HAP-1 (cell line): ENCODE results near the gene GRM8.

ENCODE experiments used
- DNase-seq, 2 experiments: peaks; one replicate each; pipeline ENCODE4 v3.0.0-alpha.2; 2016 to 2020; ENCODE audit warnings: low spot score in 2 of 2
- H3K27me3 ChIP-seq: fragments of 250-450 bp; sonication (Bioruptor Pico); 2 replicates; pipeline ENCODE4 v1.5.1; 2020; ENCODE audit warnings: low read depth, mild to moderate bottlenecking, moderate library complexity
- H3K36me3 ChIP-seq: fragments of 250-450 bp; sonication (Bioruptor Pico); replicated peaks from 2 replicates; pipeline ENCODE4 v1.5.1; 2020; ENCODE audit warnings: mild to moderate bottlenecking
- H3K4me1 ChIP-seq: fragments of 250-450 bp; sonication (Bioruptor Pico); 2 replicates; pipeline ENCODE4 v1.5.1; 2020; ENCODE audit warnings: mild to moderate bottlenecking
- H3K4me3 ChIP-seq: fragments of 250-450 bp; sonication (Bioruptor Pico); 2 replicates; pipeline ENCODE4 v1.5.1; 2020; ENCODE audit warnings: mild to moderate bottlenecking, moderate library complexity
- H3K9me3 ChIP-seq: fragments of 250-450 bp; sonication (Bioruptor Pico); 2 replicates; pipeline ENCODE4 v1.5.1; 2020; ENCODE audit warnings: mild to moderate bottlenecking, moderate library complexity
- in situ Hi-C: fragments of 300-500 bp; cut with MboI; formaldehyde crosslinking; loops from 3 replicates; pipeline ENCODE4 v1.14.3; 2020; ENCODE audit warnings: low sequenced_read_pairs, inconsistent platforms, mixed read lengths

The GRM8 gene

GRCh38 chr7:127252778-127253280 lies at the start of gene GRM8:
Gene GRM8 (minus strand): TSS chr7:127252941.
- peaks cover 23% of the 10 kb centered on the region for H3K27me3 ChIP-seq
- in situ Hi-C loops = loop anchor here (25.0 kb wide), 1 partner anchor 441 kb away; no protein-coding TSS in a partner anchor
- H3K9me3 ChIP-seq = no peaks in the 10 kb centered on the region
- DNase-seq = peak; percentile 78 to 86
- H3K4me1 ChIP-seq = no peaks in the 10 kb centered on the region
- H3K4me3 ChIP-seq = peak within 1 kb of the TSS; percentile 62
- H3K36me3 ChIP-seq = no peaks in the 10 kb centered on the region

- in situ Hi-C loops = no loop called here
- Histone ChIP-seq H3K4me1 (no peaks in the 10 kb centered on the region), H3K9me3 (no peaks in the 10 kb centered on the region), H3K27me3 (0 out of 2 replicates have a peak, but pooled peaks cover 5% of the 10 kb centered on the region), H3K4me3 (no peak overlapping the region), H3K36me3 (no peaks in the 10 kb centered on the region)
- no peak for DNase-seq
Measured at GRCh38 chr7:127290801-127291361, 38.1 kb upstream of the GRM8 start.

- H3K27me3 ChIP-seq = 0 out of 2 replicates have a peak, but pooled peaks cover 5% of the 10 kb centered on the region
- H3K4me1 ChIP-seq = no peaks in the 10 kb centered on the region
- no peaks in the 10 kb centered on the region for H3K9me3 ChIP-seq
- H3K4me3 ChIP-seq = no peak overlapping the region
- H3K36me3 ChIP-seq = no peaks in the 10 kb centered on the region
- no peak for DNase-seq
- in situ Hi-C loops = no loop called here
Measured at GRCh38 chr7:127290116-127290655, 37.4 kb upstream of the GRM8 start.

- H3K36me3 ChIP-seq = no peaks in the 10 kb centered on the region
- in situ Hi-C loops = no loop called here
- DNase-seq = no peak
- H3K4me3 ChIP-seq = no peak overlapping the region
- 0 out of 2 replicates have a peak, but pooled peaks cover 2% of the 10 kb centered on the region for H3K27me3 ChIP-seq
- no peaks in the 10 kb centered on the region for H3K9me3 ChIP-seq
- H3K4me1 ChIP-seq = no peaks in the 10 kb centered on the region
Measured at GRCh38 chr7:127287133-127287532, 34.4 kb upstream of the GRM8 start.

GRCh38 chr7:127270093-127270492 lies 17.4 kb upstream of the GRM8 start:
- H3K27me3 ChIP-seq = peaks cover 22% of the 10 kb centered on the region
- H3K4me1 ChIP-seq = no peaks in the 10 kb centered on the region
- no peak overlapping the region for H3K4me3 ChIP-seq
- in situ Hi-C loops = loop anchor here (25.0 kb wide), 1 partner anchor 458 kb away; no protein-coding TSS in a partner anchor
- no peaks in the 10 kb centered on the region for H3K9me3 ChIP-seq
- H3K36me3 ChIP-seq = no peaks in the 10 kb centered on the region
- DNase-seq = no peak

- Histone ChIP-seq H3K9me3 (no peaks in the 10 kb centered on the region), H3K4me1 (no peaks in the 10 kb centered on the region), H3K4me3 (no peak overlapping the region), H3K27me3 (peaks cover 40% of the 10 kb centered on the region), H3K36me3 (no peaks in the 10 kb centered on the region)
- in situ Hi-C loops = loop anchor here (25.0 kb wide), 1 partner anchor 454 kb away; no protein-coding TSS in a partner anchor
- DNase-seq = no peak
Measured at GRCh38 chr7:127266047-127266446, 13.3 kb upstream of the GRM8 start.

GRCh38 chr7:127264219-127264618 lies 11.5 kb upstream of the GRM8 start:
- Histone ChIP-seq H3K27me3 (peaks cover 40% of the 10 kb centered on the region), H3K9me3 (no peaks in the 10 kb centered on the region)
- in situ Hi-C loops = loop anchor here (25.0 kb wide), 1 partner anchor 452 kb away; no protein-coding TSS in a partner anchor

GRCh38 chr7:127258111-127258510 lies 5.4 kb upstream of the GRM8 start:
- H3K27me3 ChIP-seq = peaks cover 18% of the 10 kb centered on the region
- H3K4me1 ChIP-seq = no peaks in the 10 kb centered on the region
- H3K9me3 ChIP-seq = no peaks in the 10 kb centered on the region
- no peaks in the 10 kb centered on the region for H3K36me3 ChIP-seq
- no peak for DNase-seq
- in situ Hi-C loops = loop anchor here (25.0 kb wide), 1 partner anchor 446 kb away; no protein-coding TSS in a partner anchor
- no peak overlapping the region for H3K4me3 ChIP-seq

More at GRCh38 chr7:127264219-127264618, 11.5 kb upstream of the GRM8 start:
- Histone ChIP-seq H3K36me3 (no peaks in the 10 kb centered on the region), H3K4me3 (no peak overlapping the region), H3K4me1 (no peaks in the 10 kb centered on the region)
- DNase-seq = no peak

- Histone ChIP-seq H3K4me1 (no peaks in the 10 kb centered on the region), H3K36me3 (no peaks in the 10 kb centered on the region), H3K4me3 (no peak overlapping the region), H3K9me3 (no peaks in the 10 kb centered on the region), H3K27me3 (peaks cover 16% of the 10 kb centered on the region)
- DNase-seq = no peak
- in situ Hi-C loops = loop anchor here (25.0 kb wide), 1 partner anchor 445 kb away; no protein-coding TSS in a partner anchor
Measured at GRCh38 chr7:127257086-127257485, 4.3 kb upstream of the GRM8 start.

- H3K4me1 ChIP-seq = no peaks in the 10 kb centered on the region
- in situ Hi-C loops = loop anchor here (25.0 kb wide), 1 partner anchor 444 kb away; no protein-coding TSS in a partner anchor
- DNase-seq = no peak
- no peak overlapping the region for H3K4me3 ChIP-seq
- H3K27me3 ChIP-seq = peaks cover 17% of the 10 kb centered on the region
- H3K36me3 ChIP-seq = no peaks in the 10 kb centered on the region
- no peaks in the 10 kb centered on the region for H3K9me3 ChIP-seq
Measured at GRCh38 chr7:127256041-127256725, 3.4 kb upstream of the GRM8 start.

- no peak overlapping the region; the same call in 1 of the 2 replicates for H3K4me3 ChIP-seq
- peaks cover 23% of the 10 kb centered on the region for H3K27me3 ChIP-seq
- in situ Hi-C loops = loop anchor here (25.0 kb wide), 1 partner anchor 442 kb away; no protein-coding TSS in a partner anchor
- H3K9me3 ChIP-seq = no peaks in the 10 kb centered on the region
- no peaks in the 10 kb centered on the region for H3K36me3 ChIP-seq
- no peaks in the 10 kb centered on the region for H3K4me1 ChIP-seq
- no peak for DNase-seq
Measured at GRCh38 chr7:127254163-127254684, 1.5 kb upstream of the GRM8 start.

- H3K9me3 ChIP-seq = no peaks in the 10 kb centered on the region
- in situ Hi-C loops = loop anchor here (25.0 kb wide), 1 partner anchor 441 kb away; no protein-coding TSS in a partner anchor
- DNase-seq = peak; percentile 73 to 83
- H3K4me3 ChIP-seq = peak overlapping the region; percentile 62
- H3K27me3 ChIP-seq = peaks cover 23% of the 10 kb centered on the region
- H3K4me1 ChIP-seq = no peaks in the 10 kb centered on the region
- H3K36me3 ChIP-seq = no peaks in the 10 kb centered on the region
Measured at GRCh38 chr7:127253281-127254162, 781 bp upstream of the GRM8 start.

GRCh38 chr7:127252377-127252713 lies 396 bp downstream of the GRM8 start:
- Histone ChIP-seq H3K9me3 (no peaks in the 10 kb centered on the region), H3K4me1 (no peaks in the 10 kb centered on the region), H3K4me3 (peak overlapping the region; percentile 62), H3K27me3 (peaks cover 23% of the 10 kb centered on the region), H3K36me3 (no peaks in the 10 kb centered on the region)
- DNase-seq = peak in 1 of 2 experiments; percentile 37
- in situ Hi-C loops = loop anchor here (25.0 kb wide), 1 partner anchor 440 kb away; no protein-coding TSS in a partner anchor
